NT2/D1 (cell line): ENCODE results near the gene KBTBD13.

Experiments
- SUZ12 ChIP-seq: IDR thresholded peaks from 2 replicates; pipeline ENCODE4 v1.6.1; 2011; ENCODE audit not compliant: insufficient read length, insufficient read depth; ENCODE audit errors: extremely low read depth
- YY1 ChIP-seq: IDR thresholded peaks from 2 replicates; pipeline ENCODE4 v1.6.1; 2011; ENCODE audit not compliant: insufficient read length, insufficient read depth
- ZNF274 ChIP-seq: IDR thresholded peaks from 2 replicates; pipeline ENCODE4 v1.6.1; 2011; ENCODE audit warnings: mild to moderate bottlenecking, low read depth, low read length

GRCh38 chr15:65095747-65096104, 19.2 kb downstream of the KBTBD13 start:
- no peak for TF ChIP-seq YY1
- no peak for TF ChIP-seq ZNF274
- TF ChIP-seq SUZ12, result no peak
